Measurements from ENCODE around the gene DAPK2. TPM values are rescaled to one million over a fixed set of nuclear protein-coding genes. Genes with fewer than 3 reads are reported as not detected.

The DAPK2 gene
- total RNA-seq, 2 donors from 2014 or later: 13.8 to 40.4 TPM

DNA sequence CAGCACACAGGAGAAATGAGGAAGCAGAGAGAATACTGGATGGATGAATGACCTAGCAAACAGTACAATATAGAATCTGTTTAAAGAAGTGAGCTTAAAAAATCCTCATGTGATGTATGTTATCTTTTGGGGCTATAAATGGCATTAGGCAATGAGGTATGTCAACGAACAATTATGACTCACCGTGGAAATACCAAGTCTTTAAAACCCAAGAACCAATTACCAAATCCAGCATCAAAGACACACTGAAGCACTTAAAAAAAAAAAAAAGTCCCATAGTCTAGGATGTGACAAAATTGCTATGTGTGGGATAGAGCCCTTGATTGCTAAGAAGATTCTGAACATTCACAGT is 176.3 kb downstream of the DAPK2 start:
- no peaks in the 10 kb centered on the region for H3K27me3 ChIP-seq (replicated peaks; ENCODE audit: insufficient read depth)
- intact Hi-C loops (cut with DNase I): no loop called here
- H3K27ac ChIP-seq: no peak overlapping the region
- H3K4me1 ChIP-seq (replicated peaks): no peaks in the 10 kb centered on the region
- H3K4me3 ChIP-seq: no peak overlapping the region
- TF ChIP-seq POLR2A (IDR thresholded peaks at IDR 0.05) (no peak), POLR2AphosphoS5 (IDR thresholded peaks at IDR 0.05) (no peak)
- TF ChIP-seq, protein P1, sequence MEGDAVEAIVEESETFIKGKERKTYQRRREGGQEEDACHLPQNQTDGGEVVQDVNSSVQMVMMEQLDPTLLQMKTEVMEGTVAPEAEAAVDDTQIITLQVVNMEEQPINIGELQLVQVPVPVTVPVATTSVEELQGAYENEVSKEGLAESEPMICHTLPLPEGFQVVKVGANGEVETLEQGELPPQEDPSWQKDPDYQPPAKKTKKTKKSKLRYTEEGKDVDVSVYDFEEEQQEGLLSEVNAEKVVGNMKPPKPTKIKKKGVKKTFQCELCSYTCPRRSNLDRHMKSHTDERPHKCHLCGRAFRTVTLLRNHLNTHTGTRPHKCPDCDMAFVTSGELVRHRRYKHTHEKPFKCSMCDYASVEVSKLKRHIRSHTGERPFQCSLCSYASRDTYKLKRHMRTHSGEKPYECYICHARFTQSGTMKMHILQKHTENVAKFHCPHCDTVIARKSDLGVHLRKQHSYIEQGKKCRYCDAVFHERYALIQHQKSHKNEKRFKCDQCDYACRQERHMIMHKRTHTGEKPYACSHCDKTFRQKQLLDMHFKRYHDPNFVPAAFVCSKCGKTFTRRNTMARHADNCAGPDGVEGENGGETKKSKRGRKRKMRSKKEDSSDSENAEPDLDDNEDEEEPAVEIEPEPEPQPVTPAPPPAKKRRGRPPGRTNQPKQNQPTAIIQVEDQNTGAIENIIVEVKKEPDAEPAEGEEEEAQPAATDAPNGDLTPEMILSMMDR (IDR thresholded peaks at IDR 0.05): no peak
- DNase-seq (ENCODE audit: low spot score): no peak
- H3K9me3 ChIP-seq: no peaks in the 10 kb centered on the region
- WGBS: 25% methylated on average over 2 of the region's 2 CpGs
- H3K36me3 ChIP-seq: no peaks in the 10 kb centered on the region

- H3K9me3 ChIP-seq: no peaks in the 10 kb centered on the region
- no peak for DNase-seq (ENCODE audit: low spot score)
- 89% methylated on average over 2 of the region's 2 CpGs for WGBS
- intact Hi-C loops (cut with DNase I): no loop called here
- H3K4me3 ChIP-seq: no peak overlapping the region
- TF ChIP-seq, protein P1 (IDR thresholded peaks at IDR 0.05): no peak
- TF ChIP-seq POLR2AphosphoS5 (IDR thresholded peaks at IDR 0.05) (no peak), POLR2A (IDR thresholded peaks at IDR 0.05) (no peak)
- no peaks in the 10 kb centered on the region for H3K27me3 ChIP-seq (replicated peaks; ENCODE audit: insufficient read depth)
- H3K4me1 ChIP-seq (replicated peaks): no peaks in the 10 kb centered on the region
- no peak overlapping the region for H3K27ac ChIP-seq
- H3K36me3 ChIP-seq: no peaks in the 10 kb centered on the region
Measured at GRCh38 chr15:63869371-63870042, 176.8 kb downstream of the DAPK2 start.

- H3K4me1 ChIP-seq (replicated peaks): no peaks in the 10 kb centered on the region
- H3K36me3 ChIP-seq: no peaks in the 10 kb centered on the region
- no peaks in the 10 kb centered on the region for H3K27me3 ChIP-seq (replicated peaks; ENCODE audit: insufficient read depth)
- no peak for DNase-seq (ENCODE audit: low spot score)
- H3K4me3 ChIP-seq: no peak overlapping the region
- intact Hi-C loops (cut with DNase I): no loop called here
- H3K27ac ChIP-seq: no peak overlapping the region
- H3K9me3 ChIP-seq: no peaks in the 10 kb centered on the region
- TF ChIP-seq POLR2A (IDR thresholded peaks at IDR 0.05): no peak
- no peak for TF ChIP-seq POLR2AphosphoS5 (IDR thresholded peaks at IDR 0.05)
- TF ChIP-seq, protein P1 (IDR thresholded peaks at IDR 0.05): no peak
- 33% methylated on average over 3 of the region's 3 CpGs for WGBS
Measured at GRCh38 chr15:63864186-63864585, 182.1 kb downstream of the DAPK2 start.

GRCh38 chr15:63861946-63862517 is 184.3 kb downstream of the DAPK2 start:
- TF ChIP-seq, protein P1 (IDR thresholded peaks at IDR 0.05): no peak
- TF ChIP-seq POLR2AphosphoS5 (IDR thresholded peaks at IDR 0.05): no peak
- TF ChIP-seq POLR2A (IDR thresholded peaks at IDR 0.05): no peak
- Histone ChIP-seq H3K27me3 (replicated peaks; ENCODE audit: insufficient read depth) (no peaks in the 10 kb centered on the region), H3K27ac (no peak overlapping the region), H3K9me3 (no peaks in the 10 kb centered on the region), H3K4me3 (no peak overlapping the region), H3K4me1 (replicated peaks) (no peaks in the 10 kb centered on the region), H3K36me3 (no peaks in the 10 kb centered on the region)
- intact Hi-C loops (cut with DNase I): no loop called here
- WGBS: 93% methylated on average over 2 of the region's 2 CpGs
- DNase-seq (ENCODE audit: low spot score): no peak

DNA sequence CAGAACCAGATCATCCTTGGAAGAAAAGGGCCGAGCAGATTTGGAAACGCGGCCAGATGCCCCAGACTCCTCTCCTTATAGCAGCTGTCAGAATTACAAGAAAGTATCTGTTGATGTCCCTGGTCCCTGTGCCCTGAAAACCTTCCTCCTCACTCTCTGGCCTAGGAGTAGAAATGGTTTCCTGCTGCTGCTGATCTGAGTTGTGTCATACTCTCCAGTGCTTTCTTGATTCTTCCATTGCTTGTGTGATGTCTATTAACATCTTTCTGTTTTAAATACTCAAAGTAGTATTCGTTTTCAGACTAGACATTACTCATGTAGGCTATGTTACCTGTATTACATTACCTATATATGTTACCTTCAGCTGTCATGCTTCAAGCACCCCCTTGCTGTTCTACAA is 185.7 kb downstream of the DAPK2 start:
- Histone ChIP-seq H3K9me3 (no peaks in the 10 kb centered on the region), H3K36me3 (no peaks in the 10 kb centered on the region)

More for the DNA sequence above, 185.7 kb downstream of the DAPK2 start:
- TF ChIP-seq POLR2A (IDR thresholded peaks at IDR 0.05) (no peak), POLR2AphosphoS5 (IDR thresholded peaks at IDR 0.05) (no peak)
- TF ChIP-seq, protein P1 (IDR thresholded peaks at IDR 0.05): no peak
- H3K4me1 ChIP-seq (replicated peaks): no peaks in the 10 kb centered on the region
- no peaks in the 10 kb centered on the region for H3K27me3 ChIP-seq (replicated peaks; ENCODE audit: insufficient read depth)
- H3K27ac ChIP-seq: no peak overlapping the region
- DNase-seq (ENCODE audit: low spot score): no peak
- WGBS: 82% methylated on average over 4 of the region's 4 CpGs
- H3K4me3 ChIP-seq: no peak overlapping the region
- intact Hi-C loops (cut with DNase I): no loop called here
